ENCODE data around the gene FBN3. TPM values are rescaled to one million over a fixed set of nuclear protein-coding genes. Genes with fewer than 3 reads are reported as not detected.

FBN3 gene
- total and polyA plus RNA-seq, 2 donors (not counting 1 experiment from before 2014, with no cell fraction given), result not detected

- ATAC-seq (ENCODE audit: low read depth) (no peak), DNase-seq (no peak)
- H3K9me3 ChIP-seq (ENCODE audit: control extremely low read depth in 1 of 3, control insufficient read depth in 2 of 3, insufficient read depth in 1 of 3, low read length in 2 of 3), result peaks cover 2 to 16% (median 16%) of the 10 kb centered on the region in 3 donors
- no peaks in the 10 kb centered on the region for H4K20me1 ChIP-seq (ENCODE audit: control insufficient read depth, insufficient read depth, low read length, poor library complexity, severe bottlenecking)
- H3K36me3 ChIP-seq (replicated peaks in 1 of 2; ENCODE audit: control extremely low read depth in 1 of 2, control insufficient read depth in 1 of 2, extremely low read depth in 1 of 2, insufficient read depth in 2 of 2, low read length in 1 of 2), result no peaks in the 10 kb centered on the region
- no peak overlapping the region for H3K4me3 ChIP-seq (ENCODE audit: control extremely low read depth in 1 of 5, extremely low read depth in 1 of 5, insufficient read depth in 1 of 5, low read depth in 2 of 5, low read length in 4 of 5)
- H3K9ac ChIP-seq (ENCODE audit: low read length), result no peak overlapping the region
- Mint-ChIP-seq H3K4me1 (no peaks in the 10 kb centered on the region), H3K27ac (no peak overlapping the region), H3K27me3 (peaks cover 5% of the 10 kb centered on the region), H3K4me3 (no peak overlapping the region), H3K9me3 (ENCODE audit: insufficient read depth) (peaks cover 3% of the 10 kb centered on the region)
- WGBS (ENCODE audit: insufficient coverage), result 72% methylated on average over 19 of the region's 24 CpGs
- CTCF ChIA-PET, result interaction anchor here (0.5 kb wide), 1 partner anchor 13 kb away, joined by 4 read pairs; no protein-coding TSS in a partner anchor
- H3K79me2 ChIP-seq (ENCODE audit: control insufficient read depth, insufficient read depth, low read length), result no peaks in the 10 kb centered on the region
- intact Hi-C loops (cut with micrococcal nuclease), result no loop called here
- H3K4me2 ChIP-seq (replicated peaks; ENCODE audit: low read depth, low read length, poor library complexity, severe bottlenecking), result no peak overlapping the region
- H3K4me1 ChIP-seq (ENCODE audit: control insufficient read depth in 2 of 2, insufficient read depth in 2 of 2, low read length in 2 of 2), result no peaks in the 10 kb centered on the region
- peaks cover 0 to 9% (median 0%) of the 10 kb centered on the region in 4 experiments for H3K27me3 ChIP-seq (replicated peaks in 1 of 4; ENCODE audit: control extremely low read depth in 1 of 4, control insufficient read depth in 3 of 4, insufficient read depth in 4 of 4, low read length in 3 of 4)
- H3K27ac ChIP-seq (ENCODE audit: low read length in 2 of 2), result no peak overlapping the region
- TF ChIP-seq CTCF (IDR thresholded peaks at IDR 0.05) (no peak), EZH2 (IDR thresholded peaks at IDR 0.05; ENCODE audit: borderline replicate concordance, insufficient read depth, low read depth, low read length, poor library complexity, severe bottlenecking) (no peak)
- H2AFZ ChIP-seq (ENCODE audit: insufficient read depth, low read depth, low read length, poor library complexity, severe bottlenecking), result no peak overlapping the region
- POLR2A ChIA-PET, result no interaction called here
Measured at GRCh38 chr19:8064911-8065874, 84.2 kb downstream of the FBN3 start.

All from B cell (primary cell).